Choroid plexus epithelial cell (primary cell): Measurements from ENCODE around the gene MTG1.
"Not testable (repeated sequence)": the region's sequence is repeated elsewhere in the genome, so short reads cannot be mapped to it uniquely, and the experiment has no call there.

Experiments used
- DNase-seq: peaks from one replicate; pipeline ENCODE4 v3.0.0-alpha.2; 2010; ENCODE audit warnings: low read depth
- H3K4me3 ChIP-seq: 2 replicates; pipeline ENCODE4 v1.5.1; 2011; ENCODE audit warnings: low read depth, mild to moderate bottlenecking, control low read depth, low read length, moderate library complexity
- CTCF ChIP-seq: conservative IDR thresholded peaks from 2 replicates; pipeline ENCODE4 v1.5.1; 2011; ENCODE audit warnings: low read depth, mild to moderate bottlenecking, control low read depth, inconsistent platforms, low read length, moderate library complexity

The MTG1 gene

GRCh38 chr10:133373174-133374090 lies 20.5 kb upstream of the MTG1 start, which contains the start of gene ECHS1:
TSS of gene ECHS1 (minus strand) at chr10:133373354. CDS start at chr10:133373333, 21 bp downstream.
- TF ChIP-seq CTCF: no peak
- H3K4me3 ChIP-seq: peak within 1 kb of the TSS; percentile 92
- peak; percentile 91 for DNase-seq

DNA sequence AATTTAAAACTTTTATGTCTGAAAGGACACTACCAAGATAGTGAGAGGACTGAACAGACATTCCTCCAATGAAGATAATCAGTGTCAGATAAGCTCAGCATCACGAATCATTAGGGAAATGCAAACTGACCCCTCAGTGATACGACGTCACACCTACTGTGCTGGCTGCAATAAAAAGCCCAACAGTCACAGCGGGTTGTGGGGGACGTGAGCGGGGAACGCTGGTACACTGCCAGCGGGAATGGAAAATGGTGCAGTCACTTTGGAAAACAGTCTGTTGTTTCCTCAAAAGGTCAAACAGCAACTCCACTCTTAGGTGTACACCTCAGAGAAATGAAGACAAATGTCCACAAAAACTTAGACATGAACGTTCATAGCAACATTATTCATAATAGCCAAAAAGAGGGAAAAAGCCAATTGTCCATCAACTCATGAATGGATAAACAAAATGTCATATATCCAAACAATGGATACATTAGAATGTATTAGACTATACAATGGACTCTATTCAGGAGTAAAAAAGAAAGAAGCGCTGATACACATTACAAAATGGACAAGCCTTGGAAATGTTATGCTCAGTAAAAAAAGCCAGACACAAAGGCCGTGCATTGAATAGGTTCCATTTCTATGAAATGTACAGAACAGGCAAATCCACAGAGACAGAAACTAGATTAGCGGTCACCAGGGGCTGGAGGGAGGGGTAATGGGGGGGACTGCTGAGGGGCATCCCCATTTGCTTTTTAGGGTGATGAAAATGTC lies 18.4 kb upstream of the MTG1 start:
- no peak for TF ChIP-seq CTCF
- DNase-seq: no peak
- H3K4me3 ChIP-seq: no peak overlapping the region

- DNase-seq: not testable (repeated sequence)
Observed at GRCh38 chr10:133376183-133376582, 17.8 kb upstream of the MTG1 start.

DNA sequence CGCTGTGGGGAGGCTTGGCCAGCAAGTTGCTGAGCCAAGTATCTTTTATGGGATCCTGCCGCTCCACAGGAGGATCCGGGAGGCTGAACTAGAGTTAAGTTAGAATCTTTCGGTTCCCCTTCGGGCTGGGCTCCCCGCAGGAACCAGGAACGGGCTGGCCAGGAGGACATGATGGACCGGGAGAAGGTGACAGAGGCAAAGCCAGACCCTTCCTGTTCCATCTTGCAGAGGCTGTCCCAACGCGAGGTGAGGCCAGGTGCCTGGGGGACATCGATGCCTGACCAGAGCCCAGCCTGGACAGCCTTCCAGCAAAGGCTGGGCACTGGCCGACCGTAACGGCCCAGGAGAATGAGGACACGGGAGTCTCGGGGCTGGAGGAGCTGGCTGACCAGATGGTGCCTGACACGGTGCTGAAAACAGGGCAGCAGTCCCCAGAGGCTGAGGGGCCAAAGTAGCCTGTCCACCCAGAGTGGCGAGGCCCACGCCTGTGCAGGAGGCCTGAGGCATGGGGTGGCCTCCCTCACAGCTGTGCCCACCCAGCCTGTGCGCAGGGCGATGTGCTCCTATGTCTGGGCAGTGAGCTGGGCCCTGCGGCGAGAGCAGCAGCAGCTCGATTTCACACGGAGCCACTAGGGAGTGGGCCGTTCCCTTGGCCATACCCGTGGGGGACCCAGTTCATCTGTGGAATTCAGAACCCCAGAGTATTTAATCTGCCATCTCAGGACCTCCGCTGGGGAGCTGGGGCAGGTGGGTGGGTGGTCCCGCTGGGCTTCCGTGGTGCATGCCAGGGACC lies 16.7 kb upstream of the MTG1 start:
- TF ChIP-seq CTCF: no peak
- DNase-seq: no peak
- no peak overlapping the region for H3K4me3 ChIP-seq

More at GRCh38 chr10:133376183-133376582, 17.8 kb upstream of the MTG1 start:
- not testable (repeated sequence) for H3K4me3 ChIP-seq

GRCh38 chr10:133377818-133378250 lies 16.1 kb upstream of the MTG1 start:
- peak overlapping the region; percentile 72 for H3K4me3 ChIP-seq
- no peak for TF ChIP-seq CTCF
- DNase-seq: no peak

DNA sequence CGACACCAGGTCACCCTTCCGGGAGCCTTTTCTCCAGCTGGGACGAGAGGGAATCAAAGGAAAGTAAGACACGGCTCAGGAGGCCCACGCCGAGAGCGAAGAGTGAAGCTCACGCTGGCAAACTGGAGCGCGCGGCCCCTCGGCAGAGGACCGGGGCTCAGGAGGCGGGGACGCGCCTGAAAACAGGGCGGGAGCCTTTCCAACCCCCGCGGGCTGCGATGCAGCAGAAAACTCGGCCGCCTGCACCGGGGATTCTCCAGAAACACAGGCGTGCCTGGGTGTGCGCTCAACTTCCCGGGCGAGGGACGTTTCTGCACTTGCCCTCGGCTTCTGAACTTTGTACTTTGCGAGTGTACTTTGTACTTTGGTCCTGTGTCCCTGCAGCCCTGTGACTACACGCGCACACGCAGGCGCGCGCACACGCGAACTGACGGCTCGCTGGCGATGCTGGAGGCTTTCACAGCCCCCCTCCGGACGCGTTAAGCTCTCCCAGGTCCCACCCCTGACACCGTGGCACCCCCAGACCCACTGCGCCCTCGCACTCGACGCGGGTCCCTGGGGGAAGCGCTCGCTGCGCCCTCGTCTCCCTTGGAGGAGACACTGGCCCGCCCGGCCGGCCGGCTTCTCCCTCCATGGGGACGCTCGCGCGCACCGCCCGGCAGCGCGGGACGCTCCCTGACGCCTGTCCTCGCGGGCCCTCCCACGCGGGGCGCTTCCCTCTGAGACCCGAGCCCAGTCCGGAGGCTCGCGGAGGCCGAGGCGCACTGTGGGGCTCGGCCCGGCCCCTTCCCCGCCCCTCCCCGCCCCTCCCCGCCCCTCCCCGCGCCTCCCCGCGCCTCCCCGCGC lies 15.5 kb upstream of the MTG1 start:
- peak; percentile 52 for DNase-seq
- H3K4me3 ChIP-seq: peak overlapping the region; percentile 72
- no peak for TF ChIP-seq CTCF
